ENCODE data around the gene TAOK2.

The TAOK2 gene

GRCh38 chr16:29988346-29989075 lies 14.8 kb downstream of the TAOK2 start:
- DNase-seq = no peak

- DNase-seq = no peak
Measured at GRCh38 chr16:29989111-29989858, 15.6 kb downstream of the TAOK2 start.

- no peak for DNase-seq
Measured at GRCh38 chr16:29990034-29990433, 16.4 kb downstream of the TAOK2 start.

- DNase-seq = no peak
Measured at GRCh38 chr16:29990883-29991570, 17.4 kb downstream of the TAOK2 start.

GRCh38 chr16:29991571-29991904 lies 17.9 kb downstream of the TAOK2 start:
- DNase-seq = no peak

- DNase-seq = no peak
Measured at GRCh38 chr16:29992344-29992967, 18.8 kb downstream of the TAOK2 start.

- no peak for DNase-seq
Measured at GRCh38 chr16:29993191-29993902, 19.7 kb downstream of the TAOK2 start.

- no peak for DNase-seq
Measured at GRCh38 chr16:29993903-29994599, 20.4 kb downstream of the TAOK2 start.

GRCh38 chr16:29994600-29995323 lies 21.1 kb downstream of the TAOK2 start:
- DNase-seq = peak; percentile 78

GRCh38 chr16:29995324-29995910 lies 21.7 kb downstream of the TAOK2 start, which contains the start of gene HIRIP3:
HIRIP3 (minus strand) TSS chr16:29995617; CDS start chr16:29995605, 12 bp downstream.
- DNase-seq = peak; percentile 88

GRCh38 chr16:29995911-29996765 lies 22.5 kb downstream of the TAOK2 start, which contains the start of gene INO80E:
INO80E (plus strand) TSS chr16:29996241; CDS start chr16:29996311, 70 bp downstream.
- peak; percentile 100 for DNase-seq

- DNase-seq = no peak
Measured at GRCh38 chr16:29996766-29997250, 23.1 kb downstream of the TAOK2 start.

GRCh38 chr16:29999605-30000004 lies 25.9 kb downstream of the TAOK2 start:
- no peak for DNase-seq

- DNase-seq = no peak
Measured at GRCh38 chr16:30000735-30001631, 27.3 kb downstream of the TAOK2 start.

- no peak for DNase-seq
Measured at GRCh38 chr16:30002614-30003346, 29.1 kb downstream of the TAOK2 start.

- DNase-seq = no peak
Measured at GRCh38 chr16:30003670-30004423, 30.2 kb downstream of the TAOK2 start.

- DNase-seq = no peak
Measured at GRCh38 chr16:30004424-30004776, 30.7 kb downstream of the TAOK2 start.
